Measurements from ENCODE around the gene BCL2L1. TPM values are rescaled to one million over a fixed set of nuclear protein-coding genes. Genes with fewer than 3 reads are reported as not detected.

Gene BCL2L1
- total and polyA plus RNA-seq, 5 donors from 2014 or later, result 15.5 to 38.1 (median 18.5) TPM

DNA sequence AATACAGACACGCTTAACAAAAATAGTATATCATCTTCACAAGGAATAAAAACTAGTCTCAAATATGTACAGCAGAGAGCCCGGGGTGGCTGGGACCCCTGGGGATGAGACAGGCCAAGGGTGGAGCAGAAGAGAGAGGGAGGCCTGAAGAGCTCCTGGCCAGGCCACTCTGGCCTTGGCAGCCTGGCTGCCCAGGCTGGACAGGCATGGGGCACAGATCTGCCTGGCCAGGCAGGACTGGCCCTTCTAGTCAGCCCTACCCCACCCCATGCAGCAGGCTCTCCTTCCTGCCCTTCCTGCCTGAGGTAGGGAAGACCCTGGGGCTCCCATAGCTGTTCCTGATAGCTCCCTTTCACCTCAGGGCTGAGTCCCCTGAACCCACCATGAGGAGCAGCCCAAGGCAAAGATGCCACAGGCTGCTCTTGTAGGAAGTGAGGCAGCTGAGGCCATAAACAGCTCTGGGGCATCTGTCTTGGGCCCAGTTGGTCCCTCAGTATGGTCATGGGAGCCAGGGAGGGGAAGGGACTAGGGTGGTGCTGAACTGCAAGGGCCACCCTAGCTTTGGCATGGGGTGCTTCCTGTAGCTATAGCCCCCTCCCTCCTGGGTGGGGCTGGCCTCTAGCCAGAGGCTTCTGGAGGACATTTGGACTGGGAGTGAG lies 57.8 kb downstream of the BCL2L1 start:
- Mint-ChIP-seq H3K36me3 (peaks cover 16% of the 10 kb centered on the region), H3K4me3 (no peak overlapping the region), H3K27ac (peak overlapping the region; percentile 87), H3K4me1 (peaks cover 0 to 65% (median 31%) of the 10 kb centered on the region in 4 donors), H3K27me3 (no peaks in the 10 kb centered on the region), H3K9me3 (peaks cover 0 to 1% (median 0%) of the 10 kb centered on the region in 7 donors)
- Histone ChIP-seq H3K9me3 (ENCODE audit: control insufficient read depth in 2 of 2, low read length in 2 of 2) (no peaks in the 10 kb centered on the region), H3K27me3 (ENCODE audit: control insufficient read depth, insufficient read depth, low read length) (no peaks in the 10 kb centered on the region), H3K27ac (ENCODE audit: insufficient read depth, low read length, poor library complexity, severe bottlenecking) (no peak overlapping the region), H3K4me3 (ENCODE audit: low read depth, low read length) (no peak overlapping the region), H3K36me3 (ENCODE audit: control insufficient read depth, insufficient read depth, low read length) (peaks cover 15% of the 10 kb centered on the region), H3K4me1 (ENCODE audit: control insufficient read depth, insufficient read depth, low read length, poor library complexity, severe bottlenecking) (peaks cover 18% of the 10 kb centered on the region)
- DNase-seq, result no peak
- no peak for ATAC-seq (ENCODE audit: low read depth in 2 of 2)

DNA sequence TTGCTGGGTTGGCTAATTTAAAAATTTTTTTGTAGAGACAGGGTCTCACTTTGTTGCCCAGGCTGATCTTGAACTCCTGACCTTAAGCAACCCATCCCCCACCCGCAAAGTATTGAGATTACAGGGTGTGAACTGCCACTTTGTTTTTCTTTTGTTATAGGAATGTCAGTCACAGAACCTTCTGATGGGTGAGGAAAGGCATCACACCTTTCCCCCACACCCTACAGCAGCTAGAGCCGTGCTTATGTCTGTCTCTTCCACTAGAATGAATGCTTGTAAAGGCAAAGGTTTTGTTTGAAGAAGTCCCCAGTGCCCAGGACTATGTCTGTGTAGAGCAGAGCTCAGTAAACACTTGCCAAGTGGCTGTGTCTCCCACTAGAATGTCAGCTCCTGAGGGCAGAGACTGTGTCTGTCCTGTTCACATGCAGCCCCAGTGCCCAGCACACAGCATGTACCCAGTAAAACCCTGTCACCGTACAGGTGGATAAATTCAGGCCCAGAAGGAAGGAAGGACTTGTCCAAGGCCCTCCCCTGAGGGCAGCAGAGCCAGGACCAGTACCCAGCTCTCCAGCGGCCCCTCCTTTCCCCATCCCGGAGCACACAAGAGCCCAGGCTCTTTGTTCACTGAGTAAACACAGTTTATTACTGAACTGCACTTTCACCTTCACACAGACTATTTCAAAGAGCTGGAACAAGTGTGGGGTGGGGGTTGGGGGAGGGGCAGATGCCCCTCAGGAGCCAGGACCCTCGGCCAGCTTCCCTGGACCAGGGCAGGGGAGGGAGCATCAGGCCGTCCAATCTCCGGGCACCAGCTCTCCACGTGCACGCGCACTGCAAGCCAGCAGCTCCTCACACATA lies 58.6 kb downstream of the BCL2L1 start:
- Mint-ChIP-seq H3K36me3 (peaks cover 13% of the 10 kb centered on the region), H3K4me3 (peak overlapping the region in 1 of 4 donors; percentile 27), H3K27ac (peak overlapping the region in 2 of 3 donors; percentile 84 to 87), H3K27me3 (no peaks in the 10 kb centered on the region), H3K9me3 (peaks cover 0 to 1% (median 0%) of the 10 kb centered on the region in 7 donors), H3K4me1 (peaks cover 0 to 58% (median 27%) of the 10 kb centered on the region in 4 donors)
- H3K27me3 ChIP-seq (ENCODE audit: control insufficient read depth, insufficient read depth, low read length), result no peaks in the 10 kb centered on the region
- DNase-seq (no peak), ATAC-seq (ENCODE audit: low read depth in 2 of 2) (no peak)
- H3K4me3 ChIP-seq (ENCODE audit: low read depth, low read length), result no peak overlapping the region
- H3K4me1 ChIP-seq (ENCODE audit: control insufficient read depth, insufficient read depth, low read length, poor library complexity, severe bottlenecking), result peaks cover 18% of the 10 kb centered on the region
- no peak overlapping the region for H3K27ac ChIP-seq (ENCODE audit: insufficient read depth, low read length, poor library complexity, severe bottlenecking)
- H3K36me3 ChIP-seq (ENCODE audit: control insufficient read depth, insufficient read depth, low read length), result peaks cover 15% of the 10 kb centered on the region
- H3K9me3 ChIP-seq (ENCODE audit: control insufficient read depth in 2 of 2, low read length in 2 of 2), result no peaks in the 10 kb centered on the region

DNA sequence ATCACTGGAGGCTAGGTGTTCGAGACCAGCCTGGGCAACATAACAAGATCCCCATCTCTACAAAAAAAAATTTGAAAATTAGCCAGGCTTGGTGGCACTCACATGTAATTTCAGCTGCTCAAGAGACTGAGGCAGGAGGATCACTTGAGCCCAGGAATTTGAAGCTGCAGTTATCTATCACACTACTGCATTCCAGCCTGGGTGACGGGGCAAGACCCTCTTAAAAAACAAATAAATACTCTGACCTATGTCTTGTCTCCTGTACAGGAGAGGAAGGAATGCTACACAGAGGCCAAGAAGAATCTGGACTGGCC lies 59.2 kb downstream of the BCL2L1 start:
- Mint-ChIP-seq H3K4me1 (peaks cover 0 to 58% (median 27%) of the 10 kb centered on the region in 4 donors), H3K27ac (peak overlapping the region in 2 of 3 donors; percentile 10 to 84), H3K27me3 (no peaks in the 10 kb centered on the region), H3K4me3 (peak overlapping the region in 1 of 4 donors; percentile 27), H3K36me3 (peaks cover 13% of the 10 kb centered on the region), H3K9me3 (peaks cover 0 to 1% (median 0%) of the 10 kb centered on the region in 7 donors)
- H3K27me3 ChIP-seq (ENCODE audit: control insufficient read depth, insufficient read depth, low read length), result no peaks in the 10 kb centered on the region
- H3K4me1 ChIP-seq (ENCODE audit: control insufficient read depth, insufficient read depth, low read length, poor library complexity, severe bottlenecking), result peaks cover 18% of the 10 kb centered on the region
- DNase-seq, result no peak
- H3K9me3 ChIP-seq (ENCODE audit: control insufficient read depth in 2 of 2, low read length in 2 of 2), result no peaks in the 10 kb centered on the region
- no peak for ATAC-seq (ENCODE audit: low read depth in 2 of 2)
- peaks cover 15% of the 10 kb centered on the region for H3K36me3 ChIP-seq (ENCODE audit: control insufficient read depth, insufficient read depth, low read length)
- no peak overlapping the region for H3K4me3 ChIP-seq (ENCODE audit: low read depth, low read length)
- H3K27ac ChIP-seq (ENCODE audit: insufficient read depth, low read length, poor library complexity, severe bottlenecking), result no peak overlapping the region

DNA sequence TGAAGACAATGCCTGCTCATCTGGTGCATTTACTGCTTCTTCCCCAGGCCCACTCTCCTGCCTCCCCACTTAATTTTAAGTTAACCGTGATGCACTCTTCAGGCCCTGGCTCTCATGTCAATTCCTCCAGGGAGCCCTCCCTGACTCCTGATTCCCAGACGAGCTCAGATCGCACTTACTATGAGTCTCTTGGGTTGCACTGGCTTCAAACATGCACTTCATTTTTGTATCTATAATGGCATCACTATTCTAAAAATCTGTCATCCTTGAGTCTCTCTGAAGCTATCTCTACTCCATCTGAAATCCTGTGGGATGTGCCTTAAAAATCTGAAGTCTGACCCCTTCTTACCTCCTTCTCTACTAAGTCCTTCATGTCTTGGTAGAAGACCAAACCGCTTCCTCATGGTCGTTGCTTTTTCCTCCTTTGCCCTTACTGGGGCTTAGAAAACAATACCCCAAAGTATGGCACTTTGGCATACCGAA lies 60.3 kb downstream of the BCL2L1 start:
- peaks cover 0 to 50% (median 19%) of the 10 kb centered on the region in 4 donors for H3K4me1 Mint-ChIP-seq
- H3K27ac Mint-ChIP-seq, result peak overlapping the region; percentile 80 to 88 (median 87)
- H3K27me3 ChIP-seq (ENCODE audit: control insufficient read depth, insufficient read depth, low read length), result no peaks in the 10 kb centered on the region
- H3K27me3 Mint-ChIP-seq, result no peaks in the 10 kb centered on the region
- H3K36me3 ChIP-seq (ENCODE audit: control insufficient read depth, insufficient read depth, low read length), result peaks cover 15% of the 10 kb centered on the region
- H3K27ac ChIP-seq (ENCODE audit: insufficient read depth, low read length, poor library complexity, severe bottlenecking), result peak overlapping the region; percentile 57
- no peak overlapping the region for H3K4me3 ChIP-seq (ENCODE audit: low read depth, low read length)
- H3K4me3 Mint-ChIP-seq, result peak overlapping the region; percentile 79 to 90 (median 84)
- H3K9me3 ChIP-seq (ENCODE audit: control insufficient read depth in 2 of 2, low read length in 2 of 2), result no peaks in the 10 kb centered on the region
- ATAC-seq (ENCODE audit: low read depth in 2 of 2), result no peak
- H3K4me1 ChIP-seq (ENCODE audit: control insufficient read depth, insufficient read depth, low read length, poor library complexity, severe bottlenecking), result peaks cover 14% of the 10 kb centered on the region
- peaks cover 5% of the 10 kb centered on the region for H3K36me3 Mint-ChIP-seq
- peaks cover 0 to 1% (median 0%) of the 10 kb centered on the region in 7 donors for H3K9me3 Mint-ChIP-seq
- no peak for DNase-seq

DNA sequence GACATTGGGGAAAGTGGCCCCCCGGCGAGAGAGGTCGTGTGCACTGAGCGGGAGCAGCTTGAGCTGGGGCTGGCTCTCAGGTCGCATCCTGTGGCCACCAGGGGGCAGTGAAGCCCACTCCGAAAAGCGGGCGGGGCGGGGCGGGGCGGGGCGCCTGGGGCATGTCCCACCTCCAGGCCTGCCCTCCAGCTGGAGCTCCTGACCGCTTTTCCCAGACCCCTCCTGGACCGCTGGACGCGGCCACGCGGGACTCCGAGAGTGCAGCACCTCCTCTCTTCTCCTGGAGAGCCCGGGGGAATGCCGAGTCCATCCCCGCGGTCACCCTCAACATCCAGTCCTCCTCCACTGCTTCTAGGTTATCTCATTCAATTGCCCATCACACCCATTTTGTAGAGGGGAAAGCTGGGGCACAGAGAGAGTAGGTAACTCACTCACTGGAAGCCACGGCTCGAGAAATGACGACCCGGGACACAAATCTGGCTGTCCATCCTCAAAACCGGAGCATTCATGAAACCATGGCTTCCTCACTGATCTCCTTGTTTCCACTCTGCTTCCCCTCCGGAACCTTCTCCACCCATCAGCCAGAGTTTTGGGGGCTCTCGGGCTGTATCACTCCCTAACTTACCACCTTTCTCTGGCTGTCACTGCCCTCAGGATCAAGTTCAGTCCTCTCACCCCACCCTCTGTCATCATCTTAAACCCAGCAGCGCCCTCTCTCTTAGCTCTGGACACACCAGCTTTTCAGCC lies 60.9 kb downstream of the BCL2L1 start:
- peak overlapping the region; percentile 80 to 87 (median 87) for H3K27ac Mint-ChIP-seq
- Histone ChIP-seq H3K9me3 (ENCODE audit: control insufficient read depth in 2 of 2, low read length in 2 of 2) (no peaks in the 10 kb centered on the region), H3K4me3 (ENCODE audit: low read depth, low read length) (peak overlapping the region; percentile 59), H3K27ac (ENCODE audit: insufficient read depth, low read length, poor library complexity, severe bottlenecking) (peak overlapping the region; percentile 57), H3K36me3 (ENCODE audit: control insufficient read depth, insufficient read depth, low read length) (peaks cover 15% of the 10 kb centered on the region), H3K4me1 (ENCODE audit: control insufficient read depth, insufficient read depth, low read length, poor library complexity, severe bottlenecking) (peaks cover 13% of the 10 kb centered on the region), H3K27me3 (ENCODE audit: control insufficient read depth, insufficient read depth, low read length) (no peaks in the 10 kb centered on the region)
- no peaks in the 10 kb centered on the region for H3K27me3 Mint-ChIP-seq
- ATAC-seq (ENCODE audit: low read depth in 2 of 2), result peak; percentile 89
- H3K9me3 Mint-ChIP-seq, result peaks cover 0 to 1% (median 0%) of the 10 kb centered on the region in 7 donors
- H3K4me3 Mint-ChIP-seq, result peak overlapping the region; percentile 80 to 90 (median 84)
- peaks cover 4% of the 10 kb centered on the region for H3K36me3 Mint-ChIP-seq
- H3K4me1 Mint-ChIP-seq, result peaks cover 0 to 44% (median 18%) of the 10 kb centered on the region in 4 donors
- DNase-seq, result peak; percentile 70 to 79 (median 77)

DNA sequence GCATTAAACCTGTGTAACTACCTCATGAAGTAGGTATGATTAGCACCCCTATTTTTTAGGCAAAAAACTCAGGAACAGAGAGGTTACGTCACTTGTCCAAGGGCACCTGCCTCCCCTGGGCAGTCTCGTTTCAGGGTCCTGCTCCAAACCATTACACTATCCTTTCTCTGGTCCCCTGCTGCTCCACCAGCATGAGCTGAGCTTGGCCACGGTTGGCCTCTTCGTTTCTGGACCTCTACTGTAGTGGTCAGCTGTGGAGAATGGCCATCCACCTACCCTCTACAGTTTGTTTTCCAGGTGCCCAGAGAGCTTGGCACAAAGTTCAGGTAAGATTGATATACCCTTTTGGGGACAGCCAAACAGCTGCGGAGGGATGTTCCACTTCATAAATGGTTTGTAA lies 68.1 kb downstream of the BCL2L1 start:
- Histone ChIP-seq H3K36me3 (ENCODE audit: control insufficient read depth, insufficient read depth, low read length) (no peaks in the 10 kb centered on the region), H3K27me3 (ENCODE audit: control insufficient read depth, insufficient read depth, low read length) (peaks cover 2% of the 10 kb centered on the region), H3K27ac (ENCODE audit: insufficient read depth, low read length, poor library complexity, severe bottlenecking) (no peak overlapping the region), H3K9me3 (ENCODE audit: control insufficient read depth in 2 of 2, low read length in 2 of 2) (no peaks in the 10 kb centered on the region), H3K4me3 (ENCODE audit: low read depth, low read length) (no peak overlapping the region), H3K4me1 (ENCODE audit: control insufficient read depth, insufficient read depth, low read length, poor library complexity, severe bottlenecking) (no peaks in the 10 kb centered on the region)
- H3K27ac Mint-ChIP-seq, result no peak overlapping the region
- no peak overlapping the region for H3K4me3 Mint-ChIP-seq
- peaks cover 4% of the 10 kb centered on the region for H3K27me3 Mint-ChIP-seq
- no peaks in the 10 kb centered on the region for H3K36me3 Mint-ChIP-seq
- ATAC-seq (ENCODE audit: low read depth in 2 of 2) (no peak), DNase-seq (no peak)
- H3K9me3 Mint-ChIP-seq, result peaks cover 0 to 3% (median 0%) of the 10 kb centered on the region in 7 donors
- H3K4me1 Mint-ChIP-seq, result no peaks in the 10 kb centered on the region

DNA sequence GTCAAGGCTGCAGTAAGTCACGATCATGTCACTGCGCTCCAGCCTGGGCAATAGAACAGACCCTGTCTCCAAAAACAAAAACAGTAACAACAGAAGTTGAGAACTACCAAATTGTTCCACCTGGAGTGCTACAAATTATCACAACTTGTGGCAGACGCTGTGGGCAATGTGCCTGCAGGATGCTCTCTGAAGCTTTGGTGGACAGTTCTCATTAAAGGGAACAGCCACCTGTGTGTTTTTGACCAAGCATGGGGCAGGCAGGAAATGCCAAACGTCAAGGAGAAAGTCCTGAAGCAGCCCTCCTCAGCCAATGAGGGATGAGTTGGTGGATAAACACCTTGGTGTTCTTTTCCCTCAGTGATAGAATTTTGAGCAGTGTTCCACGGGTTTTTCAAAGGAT lies 69.1 kb downstream of the BCL2L1 start:
- Mint-ChIP-seq H3K4me1 (no peaks in the 10 kb centered on the region), H3K27me3 (peaks cover 4% of the 10 kb centered on the region), H3K4me3 (no peak overlapping the region), H3K36me3 (no peaks in the 10 kb centered on the region), H3K9me3 (peaks cover 0 to 3% (median 0%) of the 10 kb centered on the region in 7 donors), H3K27ac (no peak overlapping the region)
- Histone ChIP-seq H3K36me3 (ENCODE audit: control insufficient read depth, insufficient read depth, low read length) (no peaks in the 10 kb centered on the region), H3K4me1 (ENCODE audit: control insufficient read depth, insufficient read depth, low read length, poor library complexity, severe bottlenecking) (no peaks in the 10 kb centered on the region), H3K4me3 (ENCODE audit: low read depth, low read length) (no peak overlapping the region), H3K27me3 (ENCODE audit: control insufficient read depth, insufficient read depth, low read length) (peaks cover 2% of the 10 kb centered on the region), H3K9me3 (ENCODE audit: control insufficient read depth in 2 of 2, low read length in 2 of 2) (no peaks in the 10 kb centered on the region), H3K27ac (ENCODE audit: insufficient read depth, low read length, poor library complexity, severe bottlenecking) (no peak overlapping the region)
- no peak for ATAC-seq (ENCODE audit: low read depth in 2 of 2)
- DNase-seq, result no peak
